PC-9 (cell line): ENCODE data around the gene KBTBD13. TPM values are rescaled to one million over a fixed set of nuclear protein-coding genes. Genes with fewer than 3 reads are reported as not detected.
A peak's percentile ranks its signal among the peaks of the same experiment; 100 is the strongest.

Experiments
- BruUV-seq: library from RNA; stranded (reverse); fragments of 400-500 nt; replicated peaks from 2 replicates; lab custom pipeline; 2021; lab: Mats Ljungman, UMichigan
- CTCF ChIA-PET: fragments of 300-600 bp; sonication (Branson Sonifier 250); formaldehyde crosslinking; loops from one replicate; lab custom pipeline; 2022; ENCODE audit warnings: antibody characterized with exemption; lab: Charles Lee
- POLR2A ChIA-PET: fragments of 300-600 bp; sonication (Branson Sonifier 250); formaldehyde crosslinking; loops from one replicate; lab custom pipeline; 2022; ENCODE audit warnings: antibody characterized with exemption; ENCODE audit not compliant: unreplicated experiment; lab: Charles Lee
- DNase-seq, 2 experiments: peaks; one replicate each; pipeline versions ENCODE4 v3.0.0 to v3.0.0-alpha.2; 2015 to 2022; ENCODE audit warnings: mixed read lengths in 1 of 2
- H2AFZ ChIP-seq: fragments of 200-600 bp; sonication (generic); 2 replicates; pipeline ENCODE4 v1.8.1; 2017; ENCODE audit warnings: antibody characterized with exemption
- H3F3A ChIP-seq: fragments of 200-600 bp; sonication (generic); 2 replicates; pipeline ENCODE4 v1.8.1; 2017; ENCODE audit warnings: antibody characterized with exemption, mild to moderate bottlenecking, low read depth; ENCODE audit not compliant: insufficient read depth
- H3K27ac ChIP-seq: fragments of 200-600 bp; sonication (generic); 2 replicates; pipeline ENCODE4 v1.6.1; 2016; ENCODE audit warnings: mixed run types
- H3K27me3 ChIP-seq: fragments of 200-600 bp; sonication (generic); 2 replicates; pipeline ENCODE4 v1.6.1; 2016; ENCODE audit warnings: low read depth, mixed run types; ENCODE audit not compliant: insufficient read depth
- H3K36me3 ChIP-seq: fragments of 200-600 bp; sonication (generic); 2 replicates; pipeline ENCODE4 v1.6.1; 2016; ENCODE audit warnings: low read depth, mixed run types
- H3K4me1 ChIP-seq: fragments of 200-600 bp; sonication (generic); replicated peaks from 2 replicates; pipeline ENCODE4 v1.6.1; 2016; ENCODE audit warnings: mixed run types; ENCODE audit not compliant: insufficient read depth
- H3K4me2 ChIP-seq: fragments of 200-600 bp; sonication (generic); 2 replicates; pipeline ENCODE4 v1.6.1; 2017; ENCODE audit warnings: mixed run types
- H3K4me3 ChIP-seq: fragments of 200-600 bp; sonication (generic); 2 replicates; pipeline ENCODE4 v1.6.1; 2016; ENCODE audit warnings: mixed run types
- H3K79me2 ChIP-seq: fragments of 200-600 bp; sonication (generic); 2 replicates; pipeline ENCODE4 v1.6.1; 2017; ENCODE audit warnings: low read depth, mixed run types
- H3K9me2 ChIP-seq: fragments of 200-600 bp; sonication (generic); 2 replicates; pipeline ENCODE4 v1.8.1; 2017; ENCODE audit warnings: mild to moderate bottlenecking; ENCODE audit not compliant: insufficient read depth
- H3K9me3 ChIP-seq: fragments of 200-600 bp; sonication (generic); 2 replicates; pipeline ENCODE4 v1.8.1; 2016; ENCODE audit warnings: low read depth; ENCODE audit not compliant: insufficient read depth
- H4K20me1 ChIP-seq: fragments of 200-600 bp; sonication (generic); 2 replicates; pipeline ENCODE4 v1.8.1; 2017; ENCODE audit not compliant: insufficient read depth
- CTCF ChIP-seq: fragments of 200-600 bp; sonication (generic); conservative IDR thresholded peaks from 2 replicates; pipeline ENCODE4 v1.6.1; 2017; ENCODE audit warnings: mixed run types, antibody characterized with exemption, mild to moderate bottlenecking, moderate library complexity
- EZH2 ChIP-seq: fragments of 200-600 bp; sonication (generic); IDR thresholded peaks from 2 replicates; pipeline ENCODE4 v1.8.0; 2017; ENCODE audit warnings: antibody characterized with exemption, low read depth
- intact Hi-C: fragments of 100-400 bp; cut with micrococcal nuclease; formaldehyde crosslinking; loops from one replicate; pipeline ENCODE4 v1.10.0; 2022; ENCODE audit not compliant: unreplicated experiment
- total RNA-seq: library from RNA; stranded (reverse); gene quantifications from 2 replicates; pipeline ENCODE4 v1.2.3, GENCODE V29; 2021

The KBTBD13 gene
- total RNA-seq, 1 experiment from 2014 or later, result not detected

- Histone ChIP-seq H3K36me3 (no peaks in the 10 kb centered on the region), H3K27me3 (peaks cover 3% of the 10 kb centered on the region; the same call in 1 of the 2 replicates), H3F3A (no peaks in the 10 kb centered on the region), H3K9me3 (no peaks in the 10 kb centered on the region), H3K9me2 (no peaks in the 10 kb centered on the region), H2AFZ (no peak overlapping the region), H4K20me1 (no peaks in the 10 kb centered on the region), H3K4me3 (no peak overlapping the region), H3K27ac (no peak overlapping the region), H3K4me2 (no peak overlapping the region), H3K4me1 (no peaks in the 10 kb centered on the region), H3K79me2 (no peaks in the 10 kb centered on the region)
- DNase-seq, result peak in 1 of 2 experiments; percentile 46
- POLR2A ChIA-PET, result no interaction called here
- CTCF ChIA-PET, result interaction anchor here (1.1 kb wide), 1 partner anchor 15 kb away, joined by 3 read pairs; no protein-coding TSS in a partner anchor
- peak; percentile 72 for TF ChIP-seq CTCF
- TF ChIP-seq EZH2, result no peak
- BruUV-seq, result no TSS peak
- intact Hi-C loops, result loop anchor here (1.0 kb wide), 2 partner anchors 32 to 53 kb away; no protein-coding TSS in a partner anchor
These were observed 9.6 kb downstream of the KBTBD13 start for GRCh38 chr15:65085990-65086679.

- Histone ChIP-seq H3K4me2 (no peak overlapping the region), H3K9me3 (no peaks in the 10 kb centered on the region), H2AFZ (no peak overlapping the region), H3K4me1 (no peaks in the 10 kb centered on the region), H3K36me3 (no peaks in the 10 kb centered on the region), H3K4me3 (no peak overlapping the region), H3F3A (no peaks in the 10 kb centered on the region), H4K20me1 (no peaks in the 10 kb centered on the region), H3K79me2 (no peaks in the 10 kb centered on the region), H3K9me2 (no peaks in the 10 kb centered on the region), H3K27ac (no peak overlapping the region), H3K27me3 (peaks cover 3% of the 10 kb centered on the region; the same call in 1 of the 2 replicates)
- no TSS peak for BruUV-seq
- ChIA-PET POLR2A (no interaction called here), CTCF (interaction anchor here (0.8 to 1.1 kb wide), 2 partner anchors 14 to 53 kb away, joined by 3 read pairs; no protein-coding TSS in a partner anchor)
- 0 out of 2 replicates have a peak, but pooled peaks have one; percentile 44 for TF ChIP-seq CTCF
- no peak for TF ChIP-seq EZH2
- intact Hi-C loops, result loop anchor here (1.0 kb wide), 2 partner anchors 32 to 53 kb away; no protein-coding TSS in a partner anchor
- no peak for DNase-seq
These were observed 10.2 kb downstream of the KBTBD13 start for GRCh38 chr15:65086680-65087111.

GRCh38 chr15:65087411-65087810, 10.9 kb downstream of the KBTBD13 start:
- no peaks in the 10 kb centered on the region for H3K79me2 ChIP-seq
- H3K9me3 ChIP-seq, result no peaks in the 10 kb centered on the region
- no TSS peak for BruUV-seq
- H3K9me2 ChIP-seq, result no peaks in the 10 kb centered on the region
- POLR2A ChIA-PET, result interaction anchor here (0.5 to 0.6 kb wide), 3 partner anchors 16 to 106 kb away, joined by 4 to 7 read pairs (median 7); no protein-coding TSS in a partner anchor
- H3K36me3 ChIP-seq, result no peaks in the 10 kb centered on the region
- TF ChIP-seq EZH2 (no peak), CTCF (no peak)
- no peaks in the 10 kb centered on the region for H3F3A ChIP-seq
- no peak overlapping the region for H3K27ac ChIP-seq
- intact Hi-C loops, result no loop called here
- H4K20me1 ChIP-seq, result no peaks in the 10 kb centered on the region
- no peak overlapping the region for H3K4me2 ChIP-seq
- peaks cover 3% of the 10 kb centered on the region; the same call in 1 of the 2 replicates for H3K27me3 ChIP-seq
- no peak overlapping the region for H2AFZ ChIP-seq
- CTCF ChIA-PET, result interaction anchor here (0.8 kb wide), 1 partner anchor 54 kb away, joined by 3 read pairs; no protein-coding TSS in a partner anchor
- no peak overlapping the region for H3K4me3 ChIP-seq
- H3K4me1 ChIP-seq, result no peaks in the 10 kb centered on the region
- DNase-seq, result no peak
